ENCODE data around the gene TMED10. TPM values are rescaled to one million over a fixed set of nuclear protein-coding genes. Genes with fewer than 3 reads are reported as not detected.

TMED10 gene
- total RNA-seq, 1 donor from 2014 or later, result 237 TPM

GRCh38 chr14:75142494-75142893 is 33.9 kb downstream of the TMED10 start:
- Mint-ChIP-seq H3K4me3 (no peak overlapping the region), H3K27me3 (ENCODE audit: low read depth) (no peaks in the 10 kb centered on the region), H3K4me1 (peaks cover 20% of the 10 kb centered on the region), H3K9me3 (no peaks in the 10 kb centered on the region), H3K27ac (peak overlapping the region; percentile 13), H3K36me3 (peaks cover 22% of the 10 kb centered on the region)
- TF ChIP-seq CTCF (IDR thresholded peaks at IDR 0.05; ENCODE audit: unreplicated experiment), result no peak
- no peak for DNase-seq (ENCODE audit: low spot score in 2 of 2, unreplicated experiment in 2 of 2)

GRCh38 chr14:75141967-75142366 is 34.4 kb downstream of the TMED10 start:
- no peak for TF ChIP-seq CTCF (IDR thresholded peaks at IDR 0.05; ENCODE audit: unreplicated experiment)
- Mint-ChIP-seq H3K27ac (no peak overlapping the region), H3K4me1 (peaks cover 16% of the 10 kb centered on the region), H3K27me3 (ENCODE audit: low read depth) (no peaks in the 10 kb centered on the region), H3K36me3 (peaks cover 22% of the 10 kb centered on the region), H3K4me3 (no peak overlapping the region), H3K9me3 (no peaks in the 10 kb centered on the region)
- DNase-seq (ENCODE audit: low spot score in 2 of 2, unreplicated experiment in 2 of 2), result no peak

GRCh38 chr14:75141062-75141461 is 35.4 kb downstream of the TMED10 start:
- no peak overlapping the region for H3K27ac Mint-ChIP-seq
- no peak overlapping the region for H3K4me3 Mint-ChIP-seq

GRCh38 chr14:75140620-75141019 is 35.8 kb downstream of the TMED10 start:
- no peaks in the 10 kb centered on the region for H3K27me3 Mint-ChIP-seq (ENCODE audit: low read depth)
- no peaks in the 10 kb centered on the region for H3K9me3 Mint-ChIP-seq
- no peak for DNase-seq (ENCODE audit: low spot score in 2 of 2, unreplicated experiment in 2 of 2)
- H3K36me3 Mint-ChIP-seq, result peaks cover 27% of the 10 kb centered on the region
- no peak overlapping the region for H3K27ac Mint-ChIP-seq
- H3K4me3 Mint-ChIP-seq, result no peak overlapping the region
- no peak for TF ChIP-seq CTCF (IDR thresholded peaks at IDR 0.05; ENCODE audit: unreplicated experiment)
- H3K4me1 Mint-ChIP-seq, result peaks cover 12% of the 10 kb centered on the region

More at GRCh38 chr14:75141062-75141461, 35.4 kb downstream of the TMED10 start:
- Mint-ChIP-seq H3K27me3 (ENCODE audit: low read depth) (no peaks in the 10 kb centered on the region), H3K9me3 (no peaks in the 10 kb centered on the region), H3K4me1 (peaks cover 13% of the 10 kb centered on the region), H3K36me3 (peaks cover 26% of the 10 kb centered on the region)
- DNase-seq (ENCODE audit: low spot score in 2 of 2, unreplicated experiment in 2 of 2), result no peak
- no peak for TF ChIP-seq CTCF (IDR thresholded peaks at IDR 0.05; ENCODE audit: unreplicated experiment)

- Mint-ChIP-seq H3K4me3 (no peak overlapping the region), H3K9me3 (peaks cover under 1% of the 10 kb centered on the region), H3K36me3 (peaks cover 35% of the 10 kb centered on the region), H3K27me3 (ENCODE audit: low read depth) (no peaks in the 10 kb centered on the region), H3K27ac (no peak overlapping the region), H3K4me1 (peaks cover 14% of the 10 kb centered on the region)
- no peak for TF ChIP-seq CTCF (IDR thresholded peaks at IDR 0.05; ENCODE audit: unreplicated experiment)
- DNase-seq (ENCODE audit: low spot score in 2 of 2, unreplicated experiment in 2 of 2), result no peak
These were observed 37.2 kb downstream of the TMED10 start for GRCh38 chr14:75139185-75139584.

GRCh38 chr14:75138492-75138891 is 37.9 kb downstream of the TMED10 start:
- Mint-ChIP-seq H3K36me3 (peaks cover 36% of the 10 kb centered on the region), H3K9me3 (peaks cover 6% of the 10 kb centered on the region), H3K4me3 (no peak overlapping the region), H3K27ac (peak overlapping the region; percentile 71), H3K27me3 (ENCODE audit: low read depth) (no peaks in the 10 kb centered on the region), H3K4me1 (peaks cover 15% of the 10 kb centered on the region)
- TF ChIP-seq CTCF (IDR thresholded peaks at IDR 0.05; ENCODE audit: unreplicated experiment), result no peak
- no peak for DNase-seq (ENCODE audit: low spot score in 2 of 2, unreplicated experiment in 2 of 2)
